Skin of body (tissue), 2 donors: Measurements from ENCODE around the gene CLEC16A. TPM values are rescaled to one million over a fixed set of nuclear protein-coding genes. Genes with fewer than 3 reads are reported as not detected.
A peak's percentile ranks its signal among the peaks of the same experiment; 100 is the strongest.
"Not testable (repeated sequence)": the region's sequence is repeated elsewhere in the genome, so short reads cannot be mapped to it uniquely, and the experiment has no call there.

Source experiments
- DNase-seq: peaks from one replicate; lab custom pipeline; 2025; lab: John Stamatoyannopoulos, UW
- total RNA-seq: library from RNA; depleted of rRNA; stranded (reverse); fragments of >200 nt; gene quantifications from one replicate; pipeline ENCODE4 v1.2.3, GENCODE V29; 2014

Gene CLEC16A
- total RNA-seq, 1 donor from 2014 or later: 18.0 TPM

DNA sequence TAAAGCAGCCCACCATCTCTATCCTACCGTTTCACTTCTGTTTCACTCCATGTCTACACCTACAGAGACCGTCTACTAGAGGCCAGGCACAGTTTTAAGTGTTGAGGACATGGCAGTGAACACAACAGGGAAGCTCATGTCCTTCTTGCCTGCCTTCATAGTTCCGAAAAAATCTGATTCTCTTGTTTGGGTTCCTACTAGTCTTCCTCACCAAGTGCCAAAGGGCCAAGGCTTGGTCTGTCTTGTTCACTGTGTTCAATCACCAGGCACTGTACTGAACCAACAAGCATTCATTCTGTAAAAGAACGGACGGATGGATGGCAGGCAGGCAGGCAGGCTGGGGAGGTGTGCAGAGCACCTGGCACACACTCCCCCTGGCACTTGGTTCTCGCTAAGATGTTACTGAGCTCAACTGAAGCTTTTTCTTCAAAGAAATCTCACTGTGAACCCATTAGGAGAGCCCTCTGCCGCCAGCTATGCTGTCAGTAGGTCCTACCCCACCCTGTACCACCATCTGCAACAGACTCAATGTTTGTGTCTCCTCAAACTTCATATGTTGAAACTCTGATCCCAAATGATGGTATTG is 4.6 kb upstream of the CLEC16A start:
- DNase-seq: no peak

DNA sequence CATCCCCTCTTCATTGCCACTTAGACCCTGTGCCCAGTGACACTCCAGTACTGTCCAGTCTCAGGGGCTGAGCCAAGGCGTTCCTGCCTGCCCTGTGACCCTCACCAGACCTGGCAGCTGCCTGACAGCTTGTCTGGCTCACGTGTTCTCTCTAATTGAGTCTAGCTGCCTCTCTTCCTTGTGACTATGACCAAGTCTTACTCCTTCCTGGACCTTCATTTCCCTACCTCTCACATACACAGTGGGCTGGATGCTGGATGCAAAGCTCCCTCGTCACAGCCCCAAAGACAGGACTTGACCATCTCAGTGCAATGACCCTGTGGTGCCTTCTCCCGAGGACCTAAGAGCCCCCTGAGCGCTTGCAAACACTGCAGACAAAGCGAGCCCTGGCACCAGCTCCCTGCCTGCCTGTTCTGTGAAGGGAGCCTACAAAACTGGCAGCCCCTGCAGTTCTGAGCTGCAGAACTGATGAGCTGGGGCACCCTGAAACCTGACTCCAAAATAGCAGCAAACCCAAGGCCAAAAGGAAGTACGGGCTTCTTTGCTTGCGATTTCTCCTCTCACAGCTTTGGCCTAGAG is 3.8 kb upstream of the CLEC16A start:
- DNase-seq: no peak

DNA sequence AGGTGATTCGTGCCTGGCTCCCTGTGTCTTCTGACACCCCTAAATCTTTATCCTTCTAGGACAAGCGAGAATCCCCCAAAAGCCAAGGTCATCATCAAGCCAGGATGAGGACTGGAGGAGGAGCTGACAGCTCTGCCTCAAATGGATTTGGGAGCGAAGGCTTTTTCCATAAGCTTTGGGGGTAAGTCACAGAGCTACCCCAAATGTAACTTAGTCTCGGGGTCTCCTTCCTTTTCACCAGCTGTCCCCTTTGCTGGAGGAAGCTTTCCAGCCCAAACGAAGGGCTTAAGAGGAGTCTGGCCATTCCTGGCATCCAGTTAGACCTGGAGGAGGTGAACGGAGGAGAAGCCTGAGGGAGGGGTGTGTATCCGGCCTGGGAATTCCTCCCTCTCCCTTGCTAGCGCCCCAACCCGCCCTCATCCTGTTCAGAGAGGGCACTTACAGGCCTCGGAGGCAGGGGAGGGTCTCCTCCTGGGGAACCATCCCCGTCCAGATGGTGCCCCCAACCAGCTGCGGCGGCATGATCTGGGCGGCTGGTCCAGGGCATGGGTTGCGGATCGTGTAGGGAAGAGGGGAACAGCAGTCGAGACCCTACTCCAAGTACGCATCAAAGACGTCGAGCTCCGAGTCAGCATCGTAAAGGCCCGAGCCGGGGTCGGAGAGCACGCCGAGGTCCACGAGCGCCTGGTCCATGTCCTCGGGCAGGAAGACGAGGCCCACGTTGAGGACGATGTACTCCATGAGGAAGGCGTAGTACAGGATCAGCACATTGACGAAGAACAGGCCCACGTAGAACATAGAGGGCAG is 3.0 kb upstream of the CLEC16A start:
- DNase-seq: no peak

DNA sequence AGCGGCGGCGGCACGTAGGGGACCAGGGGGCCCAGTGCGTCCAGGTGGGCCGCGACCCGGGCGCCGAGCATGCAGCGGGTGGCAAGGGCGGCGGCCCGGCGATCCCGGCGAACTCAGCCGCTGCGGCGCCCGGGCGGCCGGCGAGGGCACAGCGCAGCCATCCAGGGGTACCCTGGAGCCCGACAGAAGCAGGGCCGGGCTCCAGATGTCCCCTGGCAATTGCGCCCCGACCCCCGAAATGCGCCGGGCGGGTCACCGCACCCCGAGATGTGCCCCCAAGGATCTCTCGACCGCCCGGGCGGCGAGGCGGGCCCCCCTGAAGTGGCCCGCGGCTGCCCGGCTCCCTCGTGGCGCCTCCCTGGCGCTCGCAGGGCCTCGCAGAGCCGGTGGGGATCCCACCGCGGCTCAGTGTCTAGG is 2.4 kb upstream of the CLEC16A start:
- not testable (repeated sequence) for DNase-seq

DNA sequence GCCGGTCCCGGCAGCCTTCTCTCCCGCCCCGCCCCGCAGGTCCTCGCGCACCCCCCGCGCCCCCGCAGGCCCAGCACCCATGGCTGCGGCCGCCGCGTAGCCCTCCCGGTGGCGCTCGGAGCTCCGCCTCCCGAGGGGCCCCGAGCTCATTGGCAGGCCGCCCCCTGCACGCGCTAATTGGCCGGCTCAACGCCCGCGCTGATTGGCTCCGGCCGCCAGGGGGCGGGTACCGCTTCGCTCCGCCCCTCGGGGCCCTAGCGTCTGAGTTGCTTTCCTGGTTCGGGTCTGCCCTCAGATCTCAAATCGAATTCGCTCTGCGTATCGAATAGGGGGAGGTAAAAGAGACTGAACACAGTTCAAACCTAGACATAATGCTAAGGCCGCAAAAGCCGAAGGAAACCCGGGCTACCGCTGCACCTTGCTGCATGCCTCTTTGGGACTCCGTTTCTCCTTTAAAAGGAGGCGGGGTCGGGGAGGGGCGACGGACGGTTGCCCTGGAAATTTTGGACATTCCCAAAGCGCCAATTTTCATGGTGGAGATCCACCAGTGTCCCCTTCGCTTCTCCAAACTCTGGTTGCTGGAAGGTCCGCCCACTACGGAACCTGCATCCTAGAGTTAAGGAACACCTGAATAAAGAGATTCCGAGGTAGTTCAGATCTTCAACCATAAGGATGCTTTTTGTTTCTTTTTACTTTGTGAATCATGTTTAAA is 1.9 kb upstream of the CLEC16A start, which contains the start of gene DEXI:
Gene DEXI, minus strand, starts transcription at position 117 of the 712 bp plus-strand sequence. CDS start 463 bp downstream, outside the sequence.
- DNase-seq: peak; percentile 76

DNA sequence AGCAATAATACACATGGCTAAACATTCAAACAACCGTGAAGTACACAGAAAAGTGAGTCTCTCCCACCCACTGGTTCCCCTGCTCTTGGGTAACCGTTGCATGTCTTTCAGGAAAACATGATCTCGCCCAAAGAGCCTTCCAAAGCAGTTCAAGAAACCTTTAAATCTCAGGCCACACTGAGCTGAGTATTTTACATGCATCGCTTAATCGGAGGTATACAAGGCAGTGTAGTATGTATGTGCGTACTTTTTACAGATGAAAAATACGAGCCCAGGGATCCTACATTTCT is 1.4 kb upstream of the CLEC16A start:
- DNase-seq: no peak

DNA sequence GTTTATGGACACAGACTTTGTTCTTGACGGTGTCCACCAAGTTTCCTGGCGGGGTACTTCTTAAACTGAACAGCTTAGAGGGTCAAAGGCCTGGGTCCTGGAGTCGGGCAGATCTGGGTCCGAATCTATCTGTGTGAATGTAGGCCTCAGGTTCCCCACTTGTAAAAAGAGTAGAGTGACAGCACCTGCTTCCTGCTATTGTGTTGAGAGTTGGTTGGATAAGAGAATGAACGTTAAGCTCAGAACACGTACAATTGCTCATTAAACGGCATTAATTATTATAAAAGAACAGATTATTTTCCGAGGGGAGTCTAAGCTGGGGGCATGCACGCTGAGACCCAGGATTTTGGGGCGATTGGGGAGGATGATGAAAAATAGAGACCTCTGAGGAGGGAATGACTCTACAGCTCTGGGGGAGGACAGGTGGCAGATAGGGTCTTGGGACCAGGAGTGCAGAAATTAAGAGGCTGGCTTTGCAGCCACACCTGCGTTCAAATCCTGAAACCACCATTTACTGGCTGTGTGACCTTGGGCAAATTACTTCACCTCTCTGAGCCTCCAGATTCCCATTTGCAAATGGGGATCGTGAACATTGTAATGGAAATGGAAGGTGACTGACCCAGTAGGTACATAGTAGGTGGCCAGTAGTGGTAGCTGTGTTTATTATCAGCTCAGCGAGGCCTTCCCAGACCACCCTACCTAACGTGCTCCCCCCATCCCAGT is 862 bp downstream of the CLEC16A start:
- no peak for DNase-seq

DNA sequence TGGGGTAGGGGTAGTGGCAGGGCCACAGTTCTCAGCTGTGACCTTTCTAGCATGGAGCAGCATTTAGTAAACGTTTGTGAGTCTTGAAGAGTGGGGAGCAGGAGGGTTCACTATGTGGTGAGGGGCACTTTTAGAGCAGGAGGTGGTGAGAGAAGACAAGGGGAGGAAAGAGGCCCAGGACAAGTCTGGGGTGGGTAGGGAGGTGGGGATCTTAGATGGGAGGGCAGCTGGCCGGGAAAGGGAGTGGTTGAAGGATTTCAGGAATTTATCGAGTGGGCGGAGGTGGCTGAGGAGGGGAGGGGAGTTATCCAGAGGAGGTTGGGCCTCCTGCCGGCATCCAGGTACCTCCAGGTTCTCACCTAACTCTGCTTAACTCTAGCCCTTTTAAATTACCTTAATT is 1.9 kb downstream of the CLEC16A start:
- DNase-seq: no peak

DNA sequence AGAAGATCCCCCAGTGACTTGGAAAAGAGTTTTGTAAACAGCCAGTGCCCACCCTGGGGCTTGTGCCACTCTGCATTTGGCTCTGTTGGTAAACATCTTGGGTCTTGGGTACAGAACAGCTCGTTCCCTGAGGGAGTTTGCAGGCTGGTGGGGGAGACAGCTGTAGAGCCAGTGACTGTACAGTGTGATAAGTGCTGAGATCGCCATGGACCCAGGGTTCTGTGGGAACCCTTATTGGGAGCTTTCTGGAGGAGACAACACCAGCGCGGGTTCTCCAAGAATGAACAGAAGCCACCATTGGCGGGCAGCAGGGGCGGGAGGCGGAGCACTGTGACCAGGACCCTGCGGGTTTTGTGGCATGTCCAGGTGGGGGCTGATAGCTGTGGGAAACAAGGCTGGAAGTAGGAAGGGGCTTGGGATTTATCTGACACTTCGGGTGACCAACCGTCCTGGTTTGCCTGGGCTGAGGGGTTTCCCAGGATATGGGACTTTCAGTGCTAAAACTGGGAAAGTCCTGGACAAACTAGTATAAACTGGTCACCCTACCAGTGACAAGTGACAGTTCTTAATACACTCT is 2.9 kb downstream of the CLEC16A start:
- DNase-seq: no peak

DNA sequence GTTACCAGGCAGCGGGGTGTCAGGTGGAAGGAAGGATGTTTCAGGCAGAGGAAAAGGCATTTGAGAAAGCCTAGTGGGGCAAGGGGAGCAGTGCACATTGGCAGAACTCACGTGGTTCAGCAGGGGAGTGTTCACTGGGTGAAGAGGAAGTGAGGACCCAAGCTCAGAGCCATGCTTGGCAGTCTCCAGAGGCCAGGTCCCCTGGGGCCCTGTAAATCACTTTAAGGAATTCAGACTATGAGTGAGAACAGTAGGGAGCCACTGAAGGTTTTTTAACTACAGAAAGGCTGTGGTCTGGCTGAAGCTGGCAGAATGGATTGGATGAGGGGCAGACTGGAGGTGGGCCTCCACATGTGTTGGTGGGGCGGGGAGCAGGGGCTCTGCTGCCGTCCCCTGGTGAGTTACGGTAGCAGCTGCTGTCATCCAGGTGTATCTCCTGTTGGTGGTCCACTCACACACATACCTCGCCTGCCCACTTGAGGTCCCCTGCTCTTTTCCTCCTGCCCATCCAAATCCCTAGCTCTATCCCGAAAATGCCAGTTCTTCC is 5.1 kb downstream of the CLEC16A start:
- no peak for DNase-seq

DNA sequence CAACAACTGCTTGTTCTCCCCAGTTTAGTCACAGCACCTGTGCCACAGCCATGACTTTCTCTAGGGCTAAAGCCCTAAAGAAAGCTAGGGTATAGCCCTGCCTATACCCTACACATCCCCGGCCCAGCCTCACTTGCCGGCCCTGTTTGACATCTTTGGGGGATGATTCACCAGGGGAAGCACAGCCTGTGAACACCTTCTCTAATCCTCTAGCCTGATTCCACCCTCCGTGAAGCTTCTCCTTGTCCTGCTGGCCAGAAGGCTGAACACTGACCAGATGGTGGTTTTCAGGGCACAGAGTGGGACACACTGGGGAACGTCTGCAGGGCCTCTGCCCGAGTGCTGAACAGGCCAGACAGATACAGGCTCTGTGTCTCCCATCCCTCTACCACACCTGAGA is 6.0 kb downstream of the CLEC16A start:
- DNase-seq: no peak

DNA sequence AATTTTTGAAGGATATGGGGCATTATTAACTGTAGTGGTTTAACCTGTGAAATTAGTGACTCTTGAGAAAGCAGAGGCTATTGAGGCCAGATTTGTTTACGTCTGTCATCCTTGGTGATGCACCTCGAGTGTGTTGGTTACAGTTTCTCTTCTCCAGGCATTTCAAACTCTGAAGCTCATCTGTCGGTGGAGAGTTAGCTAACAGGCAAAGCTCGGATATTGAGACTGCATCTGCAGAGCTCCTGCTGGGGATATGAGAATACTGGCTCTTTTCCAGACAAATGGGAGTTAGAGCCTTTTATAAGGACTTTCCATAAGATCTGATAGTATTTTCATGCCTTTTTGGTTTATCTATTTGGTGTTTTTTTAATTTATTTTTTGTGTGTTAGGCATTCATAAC is 6.7 kb downstream of the CLEC16A start:
- DNase-seq: no peak

DNA sequence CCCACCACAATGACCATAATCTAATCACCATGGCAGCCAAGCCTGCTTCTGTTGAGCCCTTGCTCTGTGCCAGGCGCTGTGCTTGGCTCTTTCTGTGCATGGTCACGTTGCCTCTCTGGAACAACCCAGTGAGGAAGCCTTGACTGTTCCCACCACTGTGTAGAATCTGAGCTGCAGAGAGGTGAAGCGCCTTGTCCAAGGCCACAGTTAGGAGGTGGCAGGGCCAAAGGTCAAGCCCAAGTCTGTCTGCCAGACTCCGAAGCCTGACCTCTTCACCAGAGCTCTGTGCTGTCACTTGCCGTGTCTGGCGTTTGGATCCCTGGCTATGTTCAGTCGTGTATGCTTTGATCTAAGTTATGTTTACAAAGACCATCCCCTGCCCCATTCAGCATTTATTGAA is 10.5 kb downstream of the CLEC16A start:
- DNase-seq: no peak

DNA sequence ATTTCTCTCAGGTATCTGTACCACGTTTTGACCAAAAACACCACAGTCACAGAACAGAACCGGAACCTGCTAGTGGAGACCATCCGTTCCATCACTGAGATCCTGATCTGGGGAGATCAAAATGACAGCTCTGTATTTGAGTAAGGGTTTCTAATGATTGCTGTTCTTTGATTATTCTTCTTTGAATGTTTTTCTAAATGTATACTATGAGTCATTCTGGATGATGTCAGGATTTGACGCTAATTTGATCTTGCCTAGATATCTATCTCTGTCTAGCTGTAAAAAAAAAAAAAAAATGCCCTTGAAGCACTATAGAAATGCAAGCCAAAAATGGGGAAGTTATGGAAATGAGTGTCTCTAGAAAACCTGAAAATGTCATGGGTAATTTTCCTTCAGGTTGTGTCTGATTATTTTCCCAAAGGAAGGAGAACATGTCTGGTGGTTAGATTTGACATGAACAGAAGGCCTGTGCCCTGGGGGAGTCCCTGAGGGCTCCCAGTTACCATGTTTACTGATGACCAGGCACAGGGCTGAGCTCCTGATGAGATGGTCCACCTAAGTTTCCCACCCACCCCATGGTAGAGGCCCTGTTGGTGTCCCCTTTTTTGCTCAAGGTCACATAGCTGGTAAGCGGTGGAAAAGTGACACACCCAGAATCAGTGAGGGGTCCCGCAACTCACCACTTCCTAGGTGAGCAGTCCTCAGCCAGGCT is 13.6 kb downstream of the CLEC16A start:
- no peak for DNase-seq

DNA sequence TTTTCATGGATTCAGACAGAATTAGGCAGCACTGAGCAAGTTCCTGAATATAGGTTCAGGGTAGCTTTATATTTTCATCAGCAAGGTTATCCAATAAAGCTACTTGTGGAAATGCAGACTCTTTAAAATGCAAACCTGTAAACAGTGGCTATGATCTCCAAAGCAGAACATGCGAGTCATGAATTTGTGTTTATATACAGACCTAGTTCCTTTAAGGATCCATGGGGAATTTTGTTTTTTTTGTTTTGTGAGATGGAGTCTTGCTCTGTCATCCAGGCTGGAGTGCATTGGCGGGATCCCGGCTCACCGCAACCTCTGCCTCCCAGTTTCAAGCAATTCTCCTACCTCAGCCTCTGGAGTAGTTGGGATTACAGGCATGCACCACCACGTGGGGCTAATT is 14.8 kb downstream of the CLEC16A start:
- DNase-seq: no peak

DNA sequence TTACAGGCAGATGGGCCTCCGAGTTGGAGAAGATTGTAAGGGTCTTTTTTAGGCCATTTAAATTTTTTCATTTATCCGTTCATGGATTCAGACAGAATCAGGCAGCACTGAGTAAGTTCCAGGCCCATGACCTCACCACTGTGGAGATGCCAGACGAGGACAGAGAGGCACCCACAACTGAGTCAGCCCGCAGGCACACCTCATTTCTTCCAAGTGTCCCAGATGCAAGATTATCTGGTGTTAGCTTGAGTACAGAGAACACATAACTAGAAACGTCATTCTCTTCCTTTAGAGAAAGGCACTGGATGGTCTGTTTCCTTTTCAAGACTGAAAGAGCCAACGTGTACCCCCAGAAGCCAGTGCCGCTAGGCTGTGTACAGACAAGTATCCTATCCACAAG is 16.9 kb downstream of the CLEC16A start:
- no peak for DNase-seq

DNA sequence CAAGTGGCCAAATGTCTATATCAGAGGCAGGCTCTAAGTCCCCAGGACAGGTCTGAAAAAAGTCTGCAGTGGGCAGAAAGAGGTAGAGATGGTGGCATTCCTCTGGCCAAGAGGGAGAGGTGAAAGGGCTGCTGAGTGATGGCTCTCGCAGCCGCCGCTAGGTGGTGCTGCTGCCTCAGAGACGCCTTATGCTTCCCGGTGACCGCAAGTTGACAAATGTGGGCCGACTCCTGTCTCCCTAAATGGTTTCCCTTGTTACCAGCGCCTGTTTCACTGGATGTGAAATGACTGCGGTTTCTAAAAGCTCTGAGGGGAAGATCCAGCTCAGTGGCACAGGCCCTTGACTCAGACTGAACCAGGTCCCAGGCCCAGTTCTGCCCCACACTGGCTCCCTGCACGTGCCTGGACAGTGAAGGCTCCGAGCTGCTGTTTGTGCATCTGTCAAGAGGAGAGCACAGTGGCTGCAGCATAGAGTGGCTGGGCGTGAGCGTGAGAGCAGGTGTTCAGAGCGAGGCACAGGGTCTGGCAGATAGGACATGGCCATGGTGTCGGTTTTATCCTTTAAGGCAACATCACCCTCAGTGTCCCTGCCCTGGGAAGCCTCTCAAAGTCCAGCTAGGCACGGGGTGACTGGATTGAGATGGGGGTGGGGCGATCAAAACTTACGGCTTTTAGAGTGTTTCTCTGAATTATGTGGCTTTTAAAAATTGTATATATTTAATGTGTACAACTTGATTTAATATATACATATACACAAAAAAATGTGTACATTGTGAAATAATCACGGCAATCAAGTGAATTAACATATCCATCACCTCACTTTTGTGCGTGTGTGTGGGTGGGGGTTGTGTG is 19.9 kb downstream of the CLEC16A start:
- peak; percentile 47 for DNase-seq

DNA sequence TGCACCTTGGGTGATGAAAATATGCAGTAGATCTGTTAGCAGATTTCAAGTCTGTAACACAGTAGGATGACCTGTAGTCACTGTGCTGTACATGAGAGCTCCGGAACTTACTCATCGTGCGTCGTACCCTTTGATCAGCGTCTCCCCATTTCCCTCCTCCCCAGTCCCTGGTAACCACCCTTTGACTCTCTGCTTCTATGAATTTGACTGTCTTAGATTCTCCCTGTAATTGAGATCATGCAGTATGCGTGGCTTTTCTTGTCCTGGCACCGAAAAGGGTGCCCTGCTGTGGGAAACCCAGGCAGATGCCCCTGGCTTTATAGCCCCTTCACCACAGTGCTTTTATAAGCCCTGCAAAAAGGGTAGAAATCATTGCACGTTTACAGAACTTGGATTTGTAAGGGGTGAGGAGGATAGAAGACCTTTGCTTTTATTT is 20.5 kb downstream of the CLEC16A start:
- DNase-seq: no peak

DNA sequence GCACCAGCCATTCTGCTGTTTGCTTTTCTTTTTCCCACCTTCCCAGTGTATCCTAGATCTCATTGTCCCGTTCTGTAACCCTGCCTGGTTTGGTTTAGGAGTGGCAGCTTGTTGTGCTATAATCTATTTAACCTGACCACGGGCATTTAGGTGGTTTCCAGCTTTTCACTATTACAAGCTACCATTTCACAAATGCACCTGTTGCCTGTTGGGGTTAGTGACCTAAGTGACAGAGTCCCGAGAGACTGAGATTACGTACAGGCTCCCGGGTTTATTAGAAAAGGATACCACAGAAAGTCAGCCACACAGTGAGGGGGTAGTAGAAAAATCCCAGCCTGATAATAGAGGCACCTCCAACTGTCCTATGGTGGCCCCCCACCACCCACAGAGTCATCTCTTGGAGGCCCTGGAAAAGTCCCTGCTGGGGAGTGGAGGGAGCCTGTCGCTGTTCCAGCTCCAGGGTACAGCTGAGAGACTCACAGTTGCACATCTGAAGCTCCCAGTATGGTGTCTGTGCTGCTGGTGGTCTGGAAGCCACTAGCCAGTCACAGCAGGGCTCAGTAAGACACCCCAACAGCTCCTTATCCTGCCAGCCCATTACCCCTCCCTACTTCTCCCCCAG is 21.2 kb downstream of the CLEC16A start:
- no peak for DNase-seq
